CD4-positive, alpha-beta T cell (primary cell): Measurements from ENCODE around the gene NRXN3. TPM values are rescaled to one million over a fixed set of nuclear protein-coding genes. Genes with fewer than 3 reads are reported as not detected.

Experiments
- ATAC-seq: fragments of 200-7000 bp; cut with Tn5 transposase; one replicate; pipeline ENCODE4 v1.10.0; 2022; ENCODE audit warnings: mild to moderate bottlenecking; ENCODE audit not compliant: poor library complexity
- CTCF ChIA-PET: fragments of 350-600 bp; sonication (Branson Sonifier 250); formaldehyde crosslinking; loops from one replicate; lab custom pipeline; 2021; ENCODE audit warnings: antibody characterized with exemption, inconsistent platforms; lab: Charles Lee
- POLR2A ChIA-PET: fragments of 350-600 bp; sonication (Branson Sonifier 250); formaldehyde crosslinking; loops from one replicate; lab custom pipeline; 2021; ENCODE audit warnings: antibody characterized with exemption, inconsistent platforms; lab: Charles Lee
- DNase-seq, 14 experiments: peaks; one replicate each; pipeline ENCODE4 v3.0.0-alpha.2; 2013 to 2020; ENCODE audit warnings: mixed read lengths in 2 of 14
- H3K27ac ChIP-seq, 2 donors: one replicate each; pipeline versions ENCODE4 v1.5.1 to v1.7.0; 2013; ENCODE audit warnings: low read length in 2 of 2, low read depth in 1 of 2, mild to moderate bottlenecking in 1 of 2
- H3K27me3 ChIP-seq, 2 experiments: 1 replicate in 1 of 2; 2 replicates in 1 of 2; pipeline versions ENCODE4 v1.6.1 to v1.7.0; 2013; ENCODE audit warnings: low read length in 2 of 2, control low read depth in 1 of 2, mild to moderate bottlenecking in 1 of 2, moderate library complexity in 1 of 2; ENCODE audit not compliant: insufficient read depth in 2 of 2, control insufficient read depth in 1 of 2
- H3K36me3 ChIP-seq: one replicate; pipeline ENCODE4 v1.6.1; 2013; ENCODE audit warnings: low read length, control low read depth; ENCODE audit not compliant: insufficient read depth
- H3K4me1 ChIP-seq: one replicate; pipeline ENCODE4 v1.6.1; 2013; ENCODE audit warnings: low read length, control low read depth; ENCODE audit not compliant: insufficient read depth
- H3K4me3 ChIP-seq: one replicate; pipeline ENCODE4 v1.5.1; 2013; ENCODE audit warnings: mild to moderate bottlenecking, low read length, moderate library complexity
- H3K9me3 ChIP-seq, 2 experiments: 1 replicate in 1 of 2; 2 replicates in 1 of 2; pipeline versions ENCODE4 v1.6.1 to v1.7.0; 2013; ENCODE audit warnings: low read length in 2 of 2, mild to moderate bottlenecking in 2 of 2, control low read depth in 1 of 2, moderate library complexity in 1 of 2; ENCODE audit not compliant: control insufficient read depth in 1 of 2, insufficient read depth in 1 of 2
- H3K27ac Mint-ChIP-seq: one replicate; pipeline ENCODE4 v1.8.0; 2020; ENCODE audit warnings: mixed read lengths
- H3K27me3 Mint-ChIP-seq: one replicate; pipeline ENCODE4 v1.8.0; 2021; ENCODE audit warnings: mixed read lengths
- H3K36me3 Mint-ChIP-seq: one replicate; pipeline ENCODE4 v1.8.0; 2021; ENCODE audit warnings: low read depth, mixed read lengths
- H3K4me1 Mint-ChIP-seq: one replicate; pipeline ENCODE4 v1.8.0; 2021; ENCODE audit warnings: low read depth, mixed read lengths
- H3K4me3 Mint-ChIP-seq: one replicate; pipeline ENCODE4 v1.8.0; 2020; ENCODE audit warnings: mild to moderate bottlenecking, mixed read lengths
- H3K9me3 Mint-ChIP-seq: one replicate; pipeline ENCODE4 v1.8.0; 2020; ENCODE audit warnings: mixed read lengths
- CTCF ChIP-seq: fragments of 200-600 bp; IDR thresholded peaks from one replicate; pipeline ENCODE4 v1.8.0; 2022; ENCODE audit warnings: antibody characterized with exemption, mild to moderate bottlenecking
- intact Hi-C, 2 experiments: fragments of 100-400 bp; cut with DNase I in 1 of 2; cut with micrococcal nuclease in 1 of 2; formaldehyde crosslinking; loops; one replicate each; pipeline versions ENCODE4 v1.15.1 to v1.9.0; 2023 to 2025; cut with DNase I, micrococcal nuclease
- total RNA-seq, 174 experiments: library from RNA in 2 of 174; stranded (reverse) in 2 of 174; gene quantifications; one replicate each; pipeline ENCODE4 v1.2.3 and lab custom pipeline; 2021 to 2026

The NRXN3 gene
- total RNA-seq, 2 experiments from 2014 or later, result not detected

DNA sequence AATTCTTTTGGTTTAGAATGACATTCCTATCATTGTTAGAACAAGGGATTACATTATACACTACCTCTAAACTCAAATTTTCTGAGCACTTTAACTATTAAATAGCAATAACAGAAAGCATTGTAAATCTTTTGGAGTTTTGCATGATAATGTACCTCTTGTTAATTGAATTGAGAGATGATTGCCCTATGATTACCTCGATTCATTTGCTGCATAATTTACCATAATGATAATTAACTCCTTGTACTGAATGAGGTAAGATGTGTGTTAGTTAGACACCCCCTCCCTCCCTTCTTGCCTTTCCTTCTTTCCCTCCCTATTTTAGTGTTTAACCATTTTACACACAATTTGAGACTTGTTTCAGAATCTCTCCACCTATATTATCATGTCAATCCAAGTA is 1572.0 kb downstream of the NRXN3 start:
- Mint-ChIP-seq H3K27me3 (no peaks in the 10 kb centered on the region), H3K4me1 (no peaks in the 10 kb centered on the region), H3K9me3 (peaks cover 6% of the 10 kb centered on the region), H3K27ac (no peak overlapping the region), H3K36me3 (no peaks in the 10 kb centered on the region), H3K4me3 (no peak overlapping the region)
- intact Hi-C loops, result no loop called here
- ChIA-PET POLR2A (no interaction called here), CTCF (no interaction called here)
- Histone ChIP-seq H3K9me3 (no peaks in the 10 kb centered on the region), H3K36me3 (no peaks in the 10 kb centered on the region), H3K27me3 (no peaks in the 10 kb centered on the region), H3K4me3 (no peak overlapping the region), H3K27ac (no peak overlapping the region), H3K4me1 (no peaks in the 10 kb centered on the region)
- no peak for ATAC-seq
- no peak for TF ChIP-seq CTCF
- DNase-seq, result no peak

DNA sequence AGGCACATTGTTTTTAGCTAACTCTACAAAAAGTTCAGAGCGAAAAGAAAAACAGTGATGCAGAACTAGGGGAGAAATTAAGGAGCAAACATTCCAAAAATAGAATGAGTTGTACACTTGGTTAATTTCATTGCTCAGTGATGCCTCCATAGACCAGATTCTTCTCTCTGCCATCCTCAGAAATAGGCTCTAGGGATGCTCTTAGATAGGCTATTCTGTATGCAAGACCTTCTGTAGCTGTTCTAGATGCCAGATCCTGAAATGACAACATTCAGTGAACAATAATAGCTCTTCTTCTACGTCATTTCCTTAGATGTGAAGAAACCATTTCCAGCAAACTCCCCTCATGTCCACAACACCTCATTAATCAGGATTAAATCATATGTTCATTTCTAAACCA is 1574.9 kb downstream of the NRXN3 start:
- CTCF ChIA-PET, result no interaction called here
- ATAC-seq (no peak), DNase-seq (no peak)
- intact Hi-C loops, result no loop called here
- Histone ChIP-seq H3K27me3 (no peaks in the 10 kb centered on the region), H3K27ac (no peak overlapping the region), H3K4me3 (no peak overlapping the region), H3K36me3 (no peaks in the 10 kb centered on the region), H3K4me1 (no peaks in the 10 kb centered on the region), H3K9me3 (no peaks in the 10 kb centered on the region)
- H3K4me1 Mint-ChIP-seq, result no peaks in the 10 kb centered on the region
- no peaks in the 10 kb centered on the region for H3K36me3 Mint-ChIP-seq
- no peak overlapping the region for H3K27ac Mint-ChIP-seq
- no peak for TF ChIP-seq CTCF
- peaks cover 3% of the 10 kb centered on the region for H3K9me3 Mint-ChIP-seq
- POLR2A ChIA-PET, result no interaction called here
- H3K27me3 Mint-ChIP-seq, result no peaks in the 10 kb centered on the region
- H3K4me3 Mint-ChIP-seq, result no peak overlapping the region

DNA sequence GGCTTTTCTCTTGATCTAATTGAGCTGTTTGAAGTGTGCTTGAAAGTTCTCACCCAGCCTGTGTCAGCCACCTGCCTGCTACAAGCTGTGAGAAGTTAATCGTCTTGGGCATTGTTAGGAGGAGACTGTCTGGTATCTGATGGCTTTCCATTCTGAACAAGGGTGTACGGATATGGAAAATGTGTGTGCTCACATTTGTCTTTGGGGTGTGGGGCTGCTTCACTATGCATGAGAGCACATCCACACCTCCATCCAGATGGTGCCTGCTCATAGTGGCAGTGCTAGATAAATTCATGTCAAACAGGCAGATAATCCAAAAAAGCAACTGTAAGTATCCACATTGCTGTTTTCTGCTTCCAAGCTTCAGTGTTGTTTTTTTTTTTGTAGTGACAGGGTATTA is 1578.9 kb downstream of the NRXN3 start:
- POLR2A ChIA-PET, result no interaction called here
- Mint-ChIP-seq H3K27me3 (no peaks in the 10 kb centered on the region), H3K36me3 (no peaks in the 10 kb centered on the region), H3K9me3 (peaks cover 3% of the 10 kb centered on the region), H3K27ac (no peak overlapping the region), H3K4me3 (no peak overlapping the region), H3K4me1 (no peaks in the 10 kb centered on the region)
- CTCF ChIA-PET, result no interaction called here
- TF ChIP-seq CTCF, result no peak
- Histone ChIP-seq H3K27ac (no peak overlapping the region), H3K9me3 (no peaks in the 10 kb centered on the region), H3K27me3 (no peaks in the 10 kb centered on the region), H3K4me1 (no peaks in the 10 kb centered on the region), H3K4me3 (no peak overlapping the region), H3K36me3 (no peaks in the 10 kb centered on the region)
- no peak for ATAC-seq
- intact Hi-C loops, result no loop called here
- no peak for DNase-seq
